Left lung (tissue), 10 donors: ENCODE measurements around the gene STRN3. TPM values are rescaled to one million over a fixed set of nuclear protein-coding genes. Genes with fewer than 3 reads are reported as not detected.

Experiments
- ATAC-seq: fragments of 200-7000 bp; cut with Tn5 transposase; one replicate; pipeline ENCODE4 v1.9.1; 2020; ENCODE audit warnings: moderate library complexity
- DNase-seq, 4 donors: peaks; one replicate each; pipeline ENCODE4 v3.0.0-alpha.2; 2013 to 2020
- H3K27ac ChIP-seq, 2 donors: fragments of 200-600 bp; sonication (generic) in 1 of 2; one replicate each; pipeline versions ENCODE4 v1.5.0 to v1.8.0; 2020 to 2021
- H3K27me3 ChIP-seq, 2 donors: fragments of 200-600 bp; sonication (generic) in 1 of 2; one replicate each; pipeline versions ENCODE4 v1.5.0 to v1.8.0; 2020 to 2021
- H3K36me3 ChIP-seq, 2 donors: fragments of 200-600 bp; sonication (generic) in 1 of 2; one replicate each; pipeline versions ENCODE4 v1.5.0 to v1.8.0; 2020 to 2021
- H3K4me1 ChIP-seq, 2 donors: fragments of 200-600 bp; one replicate each; pipeline ENCODE4 v1.8.0; 2021
- H3K4me3 ChIP-seq, 2 donors: fragments of 200-600 bp; sonication (generic) in 1 of 2; one replicate each; pipeline versions ENCODE4 v1.5.0 to v1.8.0; 2020 to 2021; ENCODE audit warnings: mild to moderate bottlenecking in 1 of 2
- H3K9me3 ChIP-seq, 2 donors: fragments of 200-600 bp; sonication (generic) in 1 of 2; one replicate each; pipeline versions ENCODE4 v1.5.0 to v1.8.0; 2020 to 2021
- intact Hi-C, 2 donors: fragments of 100-400 bp; cut with DNase I; formaldehyde crosslinking; loops; one replicate each; pipeline versions ENCODE4 v1.11.2 to v1.14.2; 2022
- polyA plus RNA-seq, 6 donors: library from polyadenylated mRNA; unstranded; fragments of 120-200 nt; gene quantifications; one replicate each; pipeline ENCODE4 v1.2.1, GENCODE V29; 2013; ENCODE audit not compliant: insufficient read length in 6 of 6
- total RNA-seq, 2 donors: library from RNA; stranded (reverse); fragmentation: NEBNext Ultra II Directional; extraction: Animal tissue kit (Norgen Biotek cat#: 25700); gene quantifications; one replicate each; pipeline ENCODE4 v1.2.1, GENCODE V29; 2021
- TF ChIP-seq, protein P1 (sequence below), 2 donors: fragments of 200-600 bp; sonication (generic) in 1 of 2; IDR thresholded peaks; one replicate each; pipeline versions ENCODE4 v1.5.0 to v1.8.0; 2021; ENCODE audit warnings: antibody characterized with exemption in 2 of 2
- donor health status: DM: no; HTN: yes; CAD: no.
- donor health status: DM: no; HTN: no; CAD: no.

The STRN3 gene
- total and polyA plus RNA-seq, 8 donors, result 31.7 to 54.7 (median 46.5) TPM

- TF ChIP-seq, protein P1, sequence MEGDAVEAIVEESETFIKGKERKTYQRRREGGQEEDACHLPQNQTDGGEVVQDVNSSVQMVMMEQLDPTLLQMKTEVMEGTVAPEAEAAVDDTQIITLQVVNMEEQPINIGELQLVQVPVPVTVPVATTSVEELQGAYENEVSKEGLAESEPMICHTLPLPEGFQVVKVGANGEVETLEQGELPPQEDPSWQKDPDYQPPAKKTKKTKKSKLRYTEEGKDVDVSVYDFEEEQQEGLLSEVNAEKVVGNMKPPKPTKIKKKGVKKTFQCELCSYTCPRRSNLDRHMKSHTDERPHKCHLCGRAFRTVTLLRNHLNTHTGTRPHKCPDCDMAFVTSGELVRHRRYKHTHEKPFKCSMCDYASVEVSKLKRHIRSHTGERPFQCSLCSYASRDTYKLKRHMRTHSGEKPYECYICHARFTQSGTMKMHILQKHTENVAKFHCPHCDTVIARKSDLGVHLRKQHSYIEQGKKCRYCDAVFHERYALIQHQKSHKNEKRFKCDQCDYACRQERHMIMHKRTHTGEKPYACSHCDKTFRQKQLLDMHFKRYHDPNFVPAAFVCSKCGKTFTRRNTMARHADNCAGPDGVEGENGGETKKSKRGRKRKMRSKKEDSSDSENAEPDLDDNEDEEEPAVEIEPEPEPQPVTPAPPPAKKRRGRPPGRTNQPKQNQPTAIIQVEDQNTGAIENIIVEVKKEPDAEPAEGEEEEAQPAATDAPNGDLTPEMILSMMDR (IDR thresholded peaks at IDR 0.05), result no peak
- Histone ChIP-seq H3K27ac (no peak overlapping the region), H3K9me3 (no peaks in the 10 kb centered on the region), H3K36me3 (no peaks in the 10 kb centered on the region), H3K4me1 (no peaks in the 10 kb centered on the region), H3K4me3 (no peak overlapping the region), H3K27me3 (no peaks in the 10 kb centered on the region)
- no peak for DNase-seq
- intact Hi-C loops, result no loop called here
- no peak for ATAC-seq
Measured at GRCh38 chr14:31037709-31038221, 11.6 kb upstream of the STRN3 start.

- no peak overlapping the region for H3K4me3 ChIP-seq
- no peaks in the 10 kb centered on the region for H3K27me3 ChIP-seq
- no peak for ATAC-seq
- no peaks in the 10 kb centered on the region for H3K4me1 ChIP-seq
- no peaks in the 10 kb centered on the region for H3K9me3 ChIP-seq
- intact Hi-C loops, result no loop called here
- no peak for DNase-seq
- TF ChIP-seq, protein P1 (IDR thresholded peaks at IDR 0.05), result no peak
- H3K36me3 ChIP-seq, result no peaks in the 10 kb centered on the region
- no peak overlapping the region for H3K27ac ChIP-seq
Measured at GRCh38 chr14:31036552-31036951, 10.4 kb upstream of the STRN3 start.

DNA sequence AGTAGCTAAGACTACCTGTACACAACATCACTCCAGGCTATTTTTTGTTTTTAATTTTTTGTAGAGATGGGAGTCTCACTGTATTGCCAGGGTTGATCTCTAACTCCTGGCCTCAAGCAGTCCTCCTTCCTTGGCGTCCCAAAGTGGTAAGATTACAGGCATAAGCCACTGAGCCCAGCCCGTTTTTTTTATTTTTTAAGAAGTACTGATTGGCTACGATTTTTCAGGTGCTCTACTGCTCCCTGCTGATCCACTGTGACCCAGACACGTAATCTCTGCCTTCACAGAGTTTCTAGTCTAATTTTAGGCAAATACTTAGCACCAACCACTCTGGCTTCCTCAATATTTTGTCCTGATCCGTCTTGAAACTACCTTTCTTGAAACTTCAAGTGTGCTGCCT, 4.3 kb upstream of the STRN3 start:
- H3K4me3 ChIP-seq, result no peak overlapping the region
- ATAC-seq, result no peak
- intact Hi-C loops, result no loop called here
- DNase-seq, result no peak
- TF ChIP-seq, protein P1 (IDR thresholded peaks at IDR 0.05), result no peak
- H3K36me3 ChIP-seq, result no peaks in the 10 kb centered on the region
- no peaks in the 10 kb centered on the region for H3K27me3 ChIP-seq
- no peaks in the 10 kb centered on the region for H3K9me3 ChIP-seq
- H3K27ac ChIP-seq, result no peak overlapping the region
- peaks cover 0 to 5% of the 10 kb centered on the region in 2 donors for H3K4me1 ChIP-seq

DNA sequence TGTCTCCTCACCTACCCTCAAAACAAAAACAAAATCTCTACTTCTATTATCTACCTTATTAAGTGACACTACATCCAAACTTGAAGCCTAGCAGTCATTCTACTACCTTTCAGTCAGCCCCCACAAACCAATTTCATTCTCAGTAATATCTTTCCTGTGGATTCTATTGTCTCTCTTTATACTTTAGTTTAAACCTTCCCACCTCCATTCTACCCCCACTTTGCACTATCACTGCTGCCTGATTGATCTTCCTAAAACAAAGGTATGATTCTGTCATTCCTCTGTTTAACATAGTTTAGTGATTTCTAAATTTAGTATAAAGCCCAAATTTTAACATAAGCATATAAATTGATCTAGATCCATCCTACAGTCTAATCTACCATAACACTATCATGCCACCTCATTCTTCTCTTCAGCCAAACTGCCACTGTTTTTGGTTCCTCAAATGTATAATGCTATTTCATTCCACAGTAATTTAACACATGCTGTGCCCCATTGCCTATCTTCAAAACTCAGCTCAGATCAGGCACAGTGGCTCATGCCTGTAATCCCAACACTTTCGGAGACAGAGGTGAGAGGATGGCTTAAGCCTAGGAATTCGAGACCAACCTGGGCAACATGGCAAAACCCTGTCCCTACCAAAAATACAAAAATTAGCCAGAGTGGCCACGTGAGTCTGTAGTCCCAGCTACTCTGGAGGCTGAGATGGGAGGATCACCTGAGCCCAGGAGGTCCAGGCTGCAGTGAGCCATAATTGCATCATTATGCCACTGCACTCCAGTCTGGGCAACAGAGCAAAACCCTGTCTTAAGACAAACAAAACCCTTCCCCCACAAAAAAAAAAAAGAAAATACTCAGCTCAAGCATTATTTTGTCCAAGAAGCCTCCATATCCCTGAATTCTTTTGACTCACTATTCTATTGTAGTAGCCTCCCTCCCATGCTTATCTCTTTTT, 3.1 kb upstream of the STRN3 start:
- TF ChIP-seq, protein P1 (IDR thresholded peaks at IDR 0.05), result no peak
- Histone ChIP-seq H3K27me3 (no peaks in the 10 kb centered on the region), H3K4me3 (no peak overlapping the region), H3K27ac (no peak overlapping the region), H3K4me1 (peaks cover 6 to 11% of the 10 kb centered on the region in 2 donors), H3K9me3 (no peaks in the 10 kb centered on the region), H3K36me3 (no peaks in the 10 kb centered on the region)
- DNase-seq, result no peak
- intact Hi-C loops, result no loop called here
- no peak for ATAC-seq

DNA sequence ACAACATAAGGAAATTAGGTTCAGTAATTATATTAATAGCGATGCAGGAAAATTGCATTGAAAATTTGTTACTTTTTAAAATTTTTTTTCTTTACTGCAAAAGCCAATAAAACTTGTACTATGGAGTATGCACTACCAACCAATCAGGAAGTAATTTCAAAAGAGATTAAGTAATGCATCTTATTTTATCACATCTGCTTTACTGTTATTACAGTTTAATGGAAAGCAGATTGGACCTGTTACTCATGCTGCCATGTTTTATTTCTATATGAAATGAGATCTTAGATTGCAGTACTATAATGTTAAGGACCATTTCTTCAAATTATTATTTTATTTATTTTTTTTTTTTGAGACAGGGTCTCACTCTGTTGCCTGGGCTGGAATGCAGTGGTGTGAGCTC, 1.7 kb upstream of the STRN3 start:
- TF ChIP-seq, protein P1 (IDR thresholded peaks at IDR 0.05), result no peak
- Histone ChIP-seq H3K27ac (peak overlapping the region in 1 of 2 donors; percentile 98), H3K4me3 (peak overlapping the region in 1 of 2 donors; percentile 91)

More for the DNA sequence above, 1.7 kb upstream of the STRN3 start:
- ATAC-seq (no peak), DNase-seq (no peak)
- Histone ChIP-seq H3K4me1 (peaks cover 7 to 19% of the 10 kb centered on the region in 2 donors), H3K9me3 (no peaks in the 10 kb centered on the region), H3K27me3 (no peaks in the 10 kb centered on the region), H3K36me3 (no peaks in the 10 kb centered on the region)
- intact Hi-C loops, result no loop called here
